Fibroblast of peridontal ligament (primary cell): ENCODE measurements around the gene TRIM61.
A peak's percentile ranks its signal among the peaks of the same experiment; 100 is the strongest.
"Not testable (repeated sequence)": the region's sequence is repeated elsewhere in the genome, so short reads cannot be mapped to it uniquely, and the experiment has no call there.

ENCODE experiments used
- DNase-seq: peaks from one replicate; pipeline ENCODE4 v3.0.0-alpha.2; 2010; ENCODE audit errors: extremely low read depth

The TRIM61 gene

DNA sequence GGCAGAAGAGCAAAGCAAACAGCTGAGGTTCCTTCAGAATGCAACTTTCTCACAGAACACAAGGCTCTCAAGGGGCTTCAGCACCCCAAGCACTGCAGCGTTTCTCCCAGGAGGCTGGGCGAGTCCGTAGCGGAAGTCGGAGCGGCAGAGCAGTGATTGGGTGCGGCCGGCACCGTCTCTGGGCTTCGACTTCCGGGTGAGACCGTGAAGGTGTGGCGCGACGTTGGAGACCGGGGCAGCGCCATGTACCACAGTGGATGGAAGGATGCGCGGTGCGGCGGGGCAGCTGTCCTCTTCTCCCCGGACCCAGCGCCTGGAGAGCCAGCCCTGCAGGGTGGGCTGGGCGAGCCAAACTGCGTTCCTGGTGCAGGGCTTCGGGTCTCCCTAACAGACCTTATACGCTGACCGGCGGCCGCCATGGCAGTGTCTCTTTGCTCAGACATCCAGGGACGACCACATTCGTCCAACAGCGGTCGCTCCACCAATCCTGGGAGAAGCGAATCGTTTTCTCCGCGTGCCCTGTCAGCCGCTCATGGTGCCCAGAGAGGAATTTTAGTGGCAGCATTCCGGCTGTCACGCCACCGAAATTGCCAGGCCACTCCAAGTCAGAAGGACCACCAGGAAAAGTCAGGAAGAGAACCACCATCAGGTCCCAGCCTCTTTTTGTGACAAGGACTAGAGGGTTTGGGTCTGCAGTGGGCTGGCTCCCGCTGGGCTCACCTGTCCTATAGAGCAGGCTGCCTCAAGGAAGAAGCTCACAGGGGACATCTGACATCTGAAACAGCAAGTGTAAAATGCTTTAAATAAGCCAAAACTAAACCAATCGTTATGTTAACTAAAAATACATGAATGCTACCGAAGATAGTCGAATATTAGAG lies 20.5 kb downstream of the TRIM61 start:
- DNase-seq = peak; percentile 13

DNA sequence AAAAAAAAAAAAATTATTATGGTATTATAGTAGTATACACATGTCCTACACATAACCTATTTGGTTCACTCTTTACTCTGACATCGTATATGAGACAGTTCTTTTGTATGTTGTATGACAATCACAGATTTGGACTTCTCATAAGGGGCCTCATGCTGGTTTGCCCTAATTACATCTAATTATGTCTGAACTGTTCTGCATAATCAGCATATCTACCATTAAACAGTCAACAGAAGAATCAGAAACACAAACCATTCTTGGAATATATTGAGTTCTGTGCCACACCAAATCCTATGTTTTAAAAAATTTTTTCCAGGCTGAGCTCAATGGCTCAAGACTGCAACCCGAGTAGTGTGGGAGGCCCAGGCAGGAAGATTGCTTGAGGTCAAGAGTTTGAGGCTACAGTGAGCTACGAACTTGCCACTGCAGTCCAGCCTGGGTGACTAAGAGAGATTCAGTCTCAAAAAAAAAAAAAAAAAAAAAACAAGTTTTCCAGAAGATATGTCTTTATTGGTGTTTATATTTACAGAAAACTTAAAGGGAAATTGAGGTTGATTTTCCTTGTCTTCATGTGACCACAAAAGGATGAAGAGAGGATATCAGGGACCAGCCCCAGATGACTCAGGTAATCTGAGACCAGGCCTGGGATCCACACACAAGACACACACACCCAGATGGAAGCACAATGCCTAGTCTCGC lies 22.2 kb downstream of the TRIM61 start:
- DNase-seq = no peak

GRCh38 chr4:164952551-164952950 lies 24.9 kb downstream of the TRIM61 start:
- no peak for DNase-seq

- DNase-seq = no peak
These were observed 27.9 kb downstream of the TRIM61 start for GRCh38 chr4:164949448-164950143.

GRCh38 chr4:164948975-164949374 lies 28.5 kb downstream of the TRIM61 start:
- DNase-seq = no peak

DNA sequence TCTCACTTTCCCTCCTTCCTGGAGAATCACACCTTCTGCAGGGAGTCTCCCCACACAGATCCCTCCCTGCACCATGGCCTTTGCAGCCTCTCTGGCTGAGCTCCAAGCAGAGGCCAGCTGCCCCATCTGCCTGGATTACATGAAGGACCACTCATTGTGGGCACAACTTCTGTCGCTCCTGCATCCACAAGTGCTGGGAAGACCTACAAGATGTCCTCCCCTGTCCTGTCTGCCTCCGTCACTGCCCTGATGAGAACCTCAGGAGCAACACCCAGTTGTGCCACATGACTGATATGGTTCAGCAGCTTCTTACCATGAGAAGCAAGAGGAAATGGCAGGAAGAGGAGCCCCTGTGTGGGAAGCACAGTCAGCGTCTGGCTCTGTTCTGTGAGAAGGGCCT lies 29.5 kb downstream of the TRIM61 start:
- not testable (repeated sequence) for DNase-seq

GRCh38 chr4:164946810-164947209 lies 30.6 kb downstream of the TRIM61 start:
- DNase-seq = no peak

DNA sequence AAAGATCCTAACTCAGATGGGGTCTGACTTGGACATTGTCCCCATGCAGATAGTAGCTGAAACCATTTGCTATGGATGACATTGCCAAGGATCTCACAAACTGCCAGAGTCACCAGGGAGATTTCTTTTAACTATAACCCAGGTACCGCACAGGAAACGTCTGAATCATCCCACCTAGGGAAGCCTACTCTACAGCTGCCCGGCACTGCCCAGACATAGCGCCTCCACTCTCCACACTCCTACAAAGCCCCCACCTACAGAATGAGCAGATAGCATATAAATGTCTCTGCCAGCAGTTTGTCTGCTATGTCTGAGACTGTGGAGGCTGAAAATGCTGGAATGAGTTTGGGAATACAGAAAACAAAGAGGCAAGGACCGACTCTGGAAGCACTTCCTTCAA lies 32.3 kb downstream of the TRIM61 start:
- no peak for DNase-seq

- DNase-seq = no peak
These were observed 34.3 kb downstream of the TRIM61 start for GRCh38 chr4:164943192-164943591.

- DNase-seq = peak; percentile 1
These were observed 39.7 kb downstream of the TRIM61 start for GRCh38 chr4:164937576-164938270.

GRCh38 chr4:164935865-164936606 lies 41.4 kb downstream of the TRIM61 start:
- DNase-seq = not testable (repeated sequence)

GRCh38 chr4:164935363-164935762 lies 42.1 kb downstream of the TRIM61 start:
- no peak for DNase-seq

- no peak for DNase-seq
These were observed 44.2 kb downstream of the TRIM61 start for GRCh38 chr4:164933244-164933643.

DNA sequence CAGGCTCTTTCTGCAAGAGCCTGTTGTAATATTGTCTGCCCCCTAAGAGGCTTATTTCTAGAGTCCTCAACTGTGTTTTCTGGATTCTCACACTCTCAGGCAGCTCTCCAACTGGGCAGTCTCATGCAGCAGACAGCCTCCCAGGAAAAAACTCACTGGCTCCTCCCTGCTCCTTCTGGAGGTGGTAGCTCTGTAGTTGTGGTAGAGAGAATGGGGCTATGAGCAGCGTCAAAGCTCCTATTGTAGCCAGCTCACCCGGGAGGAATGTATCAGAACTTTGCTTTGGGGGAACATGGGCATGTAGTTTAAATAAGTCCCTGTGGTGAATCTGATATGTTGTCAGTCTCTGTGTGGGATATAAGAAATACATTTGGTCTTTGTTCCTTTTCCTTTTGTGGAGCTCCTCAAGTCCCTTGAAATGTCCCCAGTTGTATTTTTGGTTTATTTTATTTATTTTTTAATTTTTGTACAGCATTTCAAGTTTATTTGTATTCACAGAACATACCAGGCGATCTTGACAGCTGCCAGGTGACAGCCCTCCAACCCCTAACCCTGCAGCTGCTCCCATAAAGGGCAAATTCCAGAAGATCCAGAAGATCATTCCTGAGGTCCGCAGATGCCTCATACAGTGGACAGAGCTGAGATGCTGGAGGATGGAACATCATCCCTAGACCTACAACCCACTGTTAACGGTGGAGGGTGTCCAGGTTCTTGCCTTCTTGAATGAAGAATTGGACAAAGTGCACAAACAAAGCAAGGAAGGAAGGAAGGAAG lies 45.7 kb downstream of the TRIM61 start:
- no peak for DNase-seq

DNA sequence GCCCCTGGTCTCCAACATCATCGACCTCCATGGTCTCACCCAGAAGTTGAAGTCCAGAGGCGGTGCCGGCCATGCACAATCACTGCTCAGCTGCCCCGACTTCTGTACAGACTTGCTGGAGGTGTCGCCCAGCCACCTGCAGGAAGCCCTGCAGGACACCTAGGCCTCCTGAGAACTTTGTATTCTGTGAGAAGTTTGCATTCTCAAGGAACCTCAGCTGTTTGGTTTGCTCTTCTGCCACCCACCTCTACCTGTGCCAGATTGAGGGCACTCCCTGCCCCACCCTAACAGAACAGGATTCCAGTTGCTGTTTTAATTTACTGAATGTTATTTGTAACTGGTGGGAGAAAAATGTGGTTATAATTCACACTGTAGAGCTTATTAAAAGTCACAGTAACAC lies 46.8 kb downstream of the TRIM61 start:
- DNase-seq = no peak

DNA sequence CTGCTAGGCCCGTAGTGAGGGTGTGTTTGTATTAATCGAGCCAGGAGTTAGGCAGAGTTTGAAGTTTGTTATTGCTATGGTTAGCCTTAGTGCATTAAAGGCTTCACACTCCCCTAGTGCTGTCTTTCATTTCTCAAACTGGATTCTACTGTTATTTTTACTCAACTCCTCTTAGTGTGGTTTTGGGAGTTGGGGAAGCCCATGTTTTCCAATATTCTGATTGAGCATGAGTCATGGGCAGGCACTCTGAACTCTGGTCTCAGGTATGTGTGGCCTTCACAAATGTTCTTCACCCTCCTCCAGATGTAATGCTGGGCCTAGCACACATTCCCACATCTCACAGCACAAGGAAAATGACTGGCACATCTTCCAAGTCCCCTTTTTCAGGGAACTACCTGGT lies 50.4 kb downstream of the TRIM61 start:
- DNase-seq = not testable (repeated sequence)

DNA sequence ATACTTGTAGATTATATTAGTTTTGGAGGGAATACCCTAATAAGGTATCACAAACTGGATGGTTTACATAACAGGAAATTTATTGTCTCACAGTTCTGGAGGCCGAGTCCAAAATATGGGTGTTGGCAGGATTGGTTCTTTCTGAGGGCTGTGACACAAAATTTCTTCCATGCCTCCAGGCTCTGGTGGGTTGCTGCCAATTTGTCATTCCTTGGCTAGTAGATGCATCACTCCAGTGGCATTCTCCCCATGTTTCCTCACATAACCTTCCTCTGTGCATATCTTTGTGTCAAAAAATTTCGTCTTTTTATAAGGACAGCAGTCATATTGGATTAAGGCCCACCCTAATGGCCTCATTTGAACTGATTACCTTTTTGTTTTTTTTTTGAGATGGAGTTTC lies 51.2 kb downstream of the TRIM61 start:
- DNase-seq = no peak

DNA sequence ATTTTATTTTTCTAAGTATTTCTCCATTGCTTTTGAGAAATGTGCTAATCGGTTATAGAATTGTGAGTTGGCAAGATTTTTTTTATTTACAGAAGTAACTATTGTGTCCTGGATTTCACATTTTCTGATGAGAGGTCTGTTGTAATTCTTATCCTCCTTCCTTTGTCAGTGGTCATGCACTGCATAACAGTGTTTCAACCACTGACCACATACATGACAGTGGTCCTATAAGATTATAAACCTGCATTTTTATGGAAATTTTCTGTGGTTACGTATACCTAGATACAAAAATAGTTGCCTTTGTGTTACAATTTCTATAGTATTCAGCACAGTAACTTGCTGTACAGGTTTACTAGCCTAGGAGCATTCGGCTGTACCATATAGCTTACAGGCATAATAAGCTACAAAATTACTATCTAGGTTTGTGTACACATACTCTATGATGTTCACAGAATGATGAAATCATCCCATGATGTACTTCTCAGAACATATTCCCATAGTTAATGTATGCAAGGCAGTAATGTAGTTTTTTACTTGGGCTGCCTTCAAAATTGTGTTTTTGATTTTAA lies 52.7 kb downstream of the TRIM61 start:
- no peak for DNase-seq

GRCh38 chr4:164918956-164919355 lies 58.5 kb downstream of the TRIM61 start:
- DNase-seq = no peak
